Measurements from ENCODE around the gene CCER1. TPM values are rescaled to one million over a fixed set of nuclear protein-coding genes. Genes with fewer than 3 reads are reported as not detected.

Gene CCER1
- total and polyA plus RNA-seq, 9 of the 15 experiments (the other 6 are each of a cell fraction or from before 2014, with no cell fraction given), result not detected

DNA sequence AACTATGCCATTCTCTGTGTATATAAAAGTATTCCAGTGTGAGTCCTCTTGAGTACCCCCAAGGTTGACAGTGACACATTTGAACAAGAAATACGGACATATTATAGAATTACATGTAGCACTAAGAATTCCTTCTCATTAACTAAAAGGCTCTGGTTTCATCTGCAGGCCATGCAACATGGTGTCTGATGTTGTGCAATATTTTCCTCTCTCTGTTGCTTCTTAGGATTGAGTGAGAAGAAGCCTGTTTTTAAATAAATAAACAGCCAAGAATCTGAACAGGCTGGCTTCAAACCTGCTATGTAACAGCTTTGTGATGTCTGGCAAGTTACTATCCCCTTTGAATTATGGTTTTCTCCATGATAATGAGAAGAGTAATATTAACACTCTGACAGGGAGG is 22.2 kb upstream of the CCER1 start:
- ChIA-PET CTCF (ENCODE audit: low intra/inter-chr PET ratio) (no interaction called here), POLR2A (interaction anchor here (0.6 kb wide), 1 partner anchor 1728 kb away, joined by 3 read pairs; no protein-coding TSS in a partner anchor)
- no peak overlapping the region for H3K4me2 ChIP-seq (ENCODE audit: insufficient read depth, low read length)
- no peaks in the 10 kb centered on the region for H3K36me3 ChIP-seq (ENCODE audit: control insufficient read depth, insufficient read depth, low read length)
- DNase-seq (ENCODE audit: extremely low read depth in 1 of 4, low spot score in 3 of 4) (no peak), FAIRE-seq (no peak), ATAC-seq (no peak)
- H3K4me3 ChIP-seq, result no peak overlapping the region
- intact Hi-C loops (cut with micrococcal nuclease) (loop anchor here (5.0 kb wide), 3 partner anchors 130 to 380 kb away; no protein-coding TSS in a partner anchor), in situ Hi-C loops (cut with MboI) (loop anchor here (25.0 kb wide), 1 partner anchor 360 kb away; no protein-coding TSS in a partner anchor)
- no peak overlapping the region for H3K27ac ChIP-seq (ENCODE audit: extremely low read depth, low read depth, low read length)
- no TSS peak for BruUV-seq (replicated peaks)
- H3K79me2 ChIP-seq (ENCODE audit: control insufficient read depth, insufficient read depth, low read length), result no peaks in the 10 kb centered on the region
- H4K20me1 ChIP-seq (replicated peaks; ENCODE audit: control insufficient read depth, insufficient read depth, low read length), result no peaks in the 10 kb centered on the region
- no peaks in the 10 kb centered on the region for H3K4me1 ChIP-seq (replicated peaks in 1 of 2; ENCODE audit: control insufficient read depth in 2 of 2, insufficient read depth in 2 of 2, low read length in 2 of 2)
- no peak overlapping the region for H3K9ac ChIP-seq (ENCODE audit: insufficient read depth in 1 of 2, low read depth in 2 of 2, low read length in 2 of 2)
- no peaks in the 10 kb centered on the region for H3K9me3 ChIP-seq (replicated peaks; ENCODE audit: control insufficient read depth, insufficient read depth, low read depth, low read length)
- no peak overlapping the region for H2AFZ ChIP-seq (ENCODE audit: low read depth, low read length)
- H3K27me3 ChIP-seq (ENCODE audit: control insufficient read depth in 2 of 2, insufficient read depth in 2 of 2, low read length in 2 of 2), result no peaks in the 10 kb centered on the region
- H3K9me1 ChIP-seq (ENCODE audit: control insufficient read depth, insufficient read depth, low read length), result no peaks in the 10 kb centered on the region
- no peak for TF ChIP-seq CEBPG (CRISPR knock-in tag; IDR thresholded peaks at IDR 0.05)
- TF ChIP-seq CEBPG (tag; conservative IDR thresholded peaks at IDR 0.05 in 1 of 2, IDR thresholded peaks at IDR 0.05 in 1 of 2), result peak in 1 of 2 experiments; percentile 35; a peak in 1 of 4 replicates
- 0 out of 2 replicates have a peak, but pooled peaks have one; percentile 22 for TF ChIP-seq CEBPB (tag; IDR thresholded peaks at IDR 0.05)
- no peak for TF ChIP-seq ZNF507 (tag; conservative IDR thresholded peaks at IDR 0.05)
- TF ChIP-seq NFATC3 (IDR thresholded peaks at IDR 0.05), result no peak
- 0% methylated on average over 1 of the region's 1 CpG for WGBS (ENCODE audit: insufficient coverage, low coverage, missing lambda C conversion rate)

DNA sequence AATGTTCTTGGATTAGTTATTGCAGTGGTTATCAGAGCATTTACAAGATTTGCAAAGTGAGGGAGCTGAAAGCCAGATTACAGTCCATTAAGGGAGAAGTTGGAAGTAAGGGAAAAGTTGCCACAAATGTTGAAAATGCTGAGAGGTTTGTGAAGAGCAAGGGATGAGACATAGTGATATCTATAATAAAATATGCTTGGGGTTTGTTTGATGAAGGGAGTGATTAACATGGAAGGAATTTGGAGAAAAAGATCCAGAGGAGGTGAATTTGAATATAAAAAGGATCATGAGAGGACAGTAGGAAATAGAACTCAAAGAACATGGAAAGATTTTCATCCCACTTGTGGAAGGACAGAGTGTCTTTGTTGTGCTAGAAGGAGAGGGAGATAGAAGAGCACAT is 19.3 kb upstream of the CCER1 start:
- CTCF ChIA-PET (ENCODE audit: low intra/inter-chr PET ratio), result no interaction called here
- in situ Hi-C loops (cut with MboI), result loop anchor here (25.0 kb wide), 2 partner anchors 1663 to 1962 kb away; no protein-coding TSS in a partner anchor
- TF ChIP-seq ATF2 (CRISPR knock-in tag; IDR thresholded peaks at IDR 0.05) (no peak), TRIM25 (IDR thresholded peaks at IDR 0.05; ENCODE audit: borderline replicate concordance) (no peak), ELF2 (CRISPR knock-in tag; IDR thresholded peaks at IDR 0.05) (no peak), RBM22 (IDR thresholded peaks at IDR 0.05; ENCODE audit: low read depth, low read length, poor library complexity, severe bottlenecking) (no peak)
- TF ChIP-seq, protein P1, sequence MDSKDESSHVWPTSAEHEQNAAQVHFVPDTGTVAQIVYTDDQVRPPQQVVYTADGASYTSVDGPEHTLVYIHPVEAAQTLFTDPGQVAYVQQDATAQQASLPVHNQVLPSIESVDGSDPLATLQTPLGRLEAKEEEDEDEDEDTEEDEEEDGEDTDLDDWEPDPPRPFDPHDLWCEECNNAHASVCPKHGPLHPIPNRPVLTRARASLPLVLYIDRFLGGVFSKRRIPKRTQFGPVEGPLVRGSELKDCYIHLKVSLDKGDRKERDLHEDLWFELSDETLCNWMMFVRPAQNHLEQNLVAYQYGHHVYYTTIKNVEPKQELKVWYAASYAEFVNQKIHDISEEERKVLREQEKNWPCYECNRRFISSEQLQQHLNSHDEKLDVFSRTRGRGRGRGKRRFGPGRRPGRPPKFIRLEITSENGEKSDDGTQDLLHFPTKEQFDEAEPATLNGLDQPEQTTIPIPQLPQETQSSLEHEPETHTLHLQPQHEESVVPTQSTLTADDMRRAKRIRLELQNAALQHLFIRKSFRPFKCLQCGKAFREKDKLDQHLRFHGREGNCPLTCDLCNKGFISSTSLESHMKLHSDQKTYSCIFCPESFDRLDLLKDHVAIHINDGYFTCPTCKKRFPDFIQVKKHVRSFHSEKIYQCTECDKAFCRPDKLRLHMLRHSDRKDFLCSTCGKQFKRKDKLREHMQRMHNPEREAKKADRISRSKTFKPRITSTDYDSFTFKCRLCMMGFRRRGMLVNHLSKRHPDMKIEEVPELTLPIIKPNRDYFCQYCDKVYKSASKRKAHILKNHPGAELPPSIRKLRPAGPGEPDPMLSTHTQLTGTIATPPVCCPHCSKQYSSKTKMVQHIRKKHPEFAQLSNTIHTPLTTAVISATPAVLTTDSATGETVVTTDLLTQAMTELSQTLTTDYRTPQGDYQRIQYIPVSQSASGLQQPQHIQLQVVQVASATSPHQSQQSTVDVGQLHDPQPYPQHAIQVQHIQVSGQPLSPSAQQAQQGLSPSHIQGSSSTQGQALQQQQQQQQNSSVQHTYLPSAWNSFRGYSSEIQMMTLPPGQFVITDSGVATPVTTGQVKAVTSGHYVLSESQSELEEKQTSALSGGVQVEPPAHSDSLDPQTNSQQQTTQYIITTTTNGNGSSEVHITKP (IDR thresholded peaks at IDR 0.05; ENCODE audit: partially characterized antibody), result no peak

More for the DNA sequence above, 19.3 kb upstream of the CCER1 start:
- no peaks in the 10 kb centered on the region for H3K27me3 ChIP-seq (ENCODE audit: control insufficient read depth in 2 of 2, insufficient read depth in 2 of 2, low read length in 2 of 2)
- H3K9me1 ChIP-seq (ENCODE audit: control insufficient read depth, insufficient read depth, low read length), result no peaks in the 10 kb centered on the region
- no peak for ATAC-seq
- H3K4me3 ChIP-seq, result no peak overlapping the region
- no peak overlapping the region for H3K9ac ChIP-seq (ENCODE audit: insufficient read depth in 1 of 2, low read depth in 2 of 2, low read length in 2 of 2)
- no TSS peak for BruUV-seq (replicated peaks)
- no peaks in the 10 kb centered on the region for H3K79me2 ChIP-seq (ENCODE audit: control insufficient read depth, insufficient read depth, low read length)
- POLR2A ChIA-PET, result no interaction called here
- H3K4me2 ChIP-seq (ENCODE audit: insufficient read depth, low read length), result no peak overlapping the region
- H3K4me1 ChIP-seq (replicated peaks in 1 of 2; ENCODE audit: control insufficient read depth in 2 of 2, insufficient read depth in 2 of 2, low read length in 2 of 2), result no peaks in the 10 kb centered on the region
- no peak overlapping the region for H2AFZ ChIP-seq (ENCODE audit: low read depth, low read length)
- intact Hi-C loops (cut with micrococcal nuclease), result no loop called here
- no peaks in the 10 kb centered on the region for H3K9me3 ChIP-seq (replicated peaks; ENCODE audit: control insufficient read depth, insufficient read depth, low read depth, low read length)
- no peak for DNase-seq (ENCODE audit: extremely low read depth in 1 of 4, low spot score in 3 of 4)
- no peak for FAIRE-seq
- no peak overlapping the region for H3K27ac ChIP-seq (ENCODE audit: extremely low read depth, low read depth, low read length)
- H4K20me1 ChIP-seq (replicated peaks; ENCODE audit: control insufficient read depth, insufficient read depth, low read length), result no peaks in the 10 kb centered on the region
- no peaks in the 10 kb centered on the region for H3K36me3 ChIP-seq (ENCODE audit: control insufficient read depth, insufficient read depth, low read length)

Data from K562 (cell line).